ENCODE data around the gene EEF1G. TPM values are rescaled to one million over a fixed set of nuclear protein-coding genes. Genes with fewer than 3 reads are reported as not detected.

EEF1G gene
- total and polyA plus RNA-seq, 2 of the 13 experiments (the other 11 are each of a cell fraction or from before 2014, with no cell fraction given): 1,787 to 2,144 TPM

GRCh38 chr11:62545437-62546243 lies 28.1 kb downstream of the EEF1G start (continued):
- TF ChIP-seq, protein P1, sequence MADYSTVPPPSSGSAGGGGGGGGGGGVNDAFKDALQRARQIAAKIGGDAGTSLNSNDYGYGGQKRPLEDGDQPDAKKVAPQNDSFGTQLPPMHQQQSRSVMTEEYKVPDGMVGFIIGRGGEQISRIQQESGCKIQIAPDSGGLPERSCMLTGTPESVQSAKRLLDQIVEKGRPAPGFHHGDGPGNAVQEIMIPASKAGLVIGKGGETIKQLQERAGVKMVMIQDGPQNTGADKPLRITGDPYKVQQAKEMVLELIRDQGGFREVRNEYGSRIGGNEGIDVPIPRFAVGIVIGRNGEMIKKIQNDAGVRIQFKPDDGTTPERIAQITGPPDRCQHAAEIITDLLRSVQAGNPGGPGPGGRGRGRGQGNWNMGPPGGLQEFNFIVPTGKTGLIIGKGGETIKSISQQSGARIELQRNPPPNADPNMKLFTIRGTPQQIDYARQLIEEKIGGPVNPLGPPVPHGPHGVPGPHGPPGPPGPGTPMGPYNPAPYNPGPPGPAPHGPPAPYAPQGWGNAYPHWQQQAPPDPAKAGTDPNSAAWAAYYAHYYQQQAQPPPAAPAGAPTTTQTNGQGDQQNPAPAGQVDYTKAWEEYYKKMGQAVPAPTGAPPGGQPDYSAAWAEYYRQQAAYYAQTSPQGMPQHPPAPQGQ (CRISPR knock-in tag; IDR thresholded peaks at IDR 0.05; ENCODE audit: borderline replicate concordance): no peak
- TF ChIP-seq, protein P2, sequence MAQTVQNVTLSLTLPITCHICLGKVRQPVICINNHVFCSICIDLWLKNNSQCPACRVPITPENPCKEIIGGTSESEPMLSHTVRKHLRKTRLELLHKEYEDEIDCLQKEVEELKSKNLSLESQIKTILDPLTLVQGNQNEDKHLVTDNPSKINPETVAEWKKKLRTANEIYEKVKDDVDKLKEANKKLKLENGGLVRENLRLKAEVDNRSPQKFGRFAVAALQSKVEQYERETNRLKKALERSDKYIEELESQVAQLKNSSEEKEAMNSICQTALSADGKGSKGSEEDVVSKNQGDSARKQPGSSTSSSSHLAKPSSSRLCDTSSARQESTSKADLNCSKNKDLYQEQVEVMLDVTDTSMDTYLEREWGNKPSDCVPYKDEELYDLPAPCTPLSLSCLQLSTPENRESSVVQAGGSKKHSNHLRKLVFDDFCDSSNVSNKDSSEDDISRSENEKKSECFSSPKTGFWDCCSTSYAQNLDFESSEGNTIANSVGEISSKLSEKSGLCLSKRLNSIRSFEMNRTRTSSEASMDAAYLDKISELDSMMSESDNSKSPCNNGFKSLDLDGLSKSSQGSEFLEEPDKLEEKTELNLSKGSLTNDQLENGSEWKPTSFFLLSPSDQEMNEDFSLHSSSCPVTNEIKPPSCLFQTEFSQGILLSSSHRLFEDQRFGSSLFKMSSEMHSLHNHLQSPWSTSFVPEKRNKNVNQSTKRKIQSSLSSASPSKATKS (CRISPR knock-in tag; IDR thresholded peaks at IDR 0.05): no peak
- TF ChIP-seq, protein P3, sequence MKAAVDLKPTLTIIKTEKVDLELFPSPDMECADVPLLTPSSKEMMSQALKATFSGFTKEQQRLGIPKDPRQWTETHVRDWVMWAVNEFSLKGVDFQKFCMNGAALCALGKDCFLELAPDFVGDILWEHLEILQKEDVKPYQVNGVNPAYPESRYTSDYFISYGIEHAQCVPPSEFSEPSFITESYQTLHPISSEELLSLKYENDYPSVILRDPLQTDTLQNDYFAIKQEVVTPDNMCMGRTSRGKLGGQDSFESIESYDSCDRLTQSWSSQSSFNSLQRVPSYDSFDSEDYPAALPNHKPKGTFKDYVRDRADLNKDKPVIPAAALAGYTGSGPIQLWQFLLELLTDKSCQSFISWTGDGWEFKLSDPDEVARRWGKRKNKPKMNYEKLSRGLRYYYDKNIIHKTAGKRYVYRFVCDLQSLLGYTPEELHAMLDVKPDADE (CRISPR knock-in tag; IDR thresholded peaks at IDR 0.05): 0 out of 2 replicates have a peak, but pooled peaks have one; percentile 26
- TF ChIP-seq PHF8 (CRISPR knock-in tag; IDR thresholded peaks at IDR 0.05) (no peak; the same call in none of the 2 replicates), TAF1 (CRISPR knock-in tag; IDR thresholded peaks at IDR 0.05) (0 out of 2 replicates have a peak, but pooled peaks have one; percentile 8), ATAD3A (CRISPR knock-in tag; IDR thresholded peaks at IDR 0.05) (no peak), ZBTB1 (CRISPR knock-in tag; IDR thresholded peaks at IDR 0.05; ENCODE audit: borderline replicate concordance) (no peak), PCBP1 (IDR thresholded peaks at IDR 0.05; ENCODE audit: borderline replicate concordance, low read depth, low read length) (peak; percentile 73; the same call in 1 of the 2 replicates), HNF1A (IDR thresholded peaks at IDR 0.05; ENCODE audit: low read depth) (no peak), HNF1A (CRISPR knock-in tag; IDR thresholded peaks at IDR 0.05; ENCODE audit: borderline replicate concordance) (no peak; the same call in 1 of the 2 replicates), FOSL2 (CRISPR knock-in tag; IDR thresholded peaks at IDR 0.05) (peak; percentile 89), XRCC5 (optimal IDR thresholded peaks at IDR 0.05; ENCODE audit: low read length) (peak; percentile 47), HDAC6 (IDR thresholded peaks at IDR 0.05; ENCODE audit: low read depth, low read length) (no peak), HOXA9 (CRISPR knock-in tag; IDR thresholded peaks at IDR 0.05; ENCODE audit: borderline replicate concordance) (no peak), NRL (CRISPR knock-in tag; IDR thresholded peaks at IDR 0.05; ENCODE audit: borderline replicate concordance) (peak; percentile 71), TARDBP (CRISPR knock-in tag; IDR thresholded peaks at IDR 0.05) (no peak; the same call in 1 of the 2 replicates), ZMYM4 (CRISPR knock-in tag; IDR thresholded peaks at IDR 0.05) (0 out of 2 replicates have a peak, but pooled peaks have one; percentile 62)
- TF ChIP-seq, protein P4, sequence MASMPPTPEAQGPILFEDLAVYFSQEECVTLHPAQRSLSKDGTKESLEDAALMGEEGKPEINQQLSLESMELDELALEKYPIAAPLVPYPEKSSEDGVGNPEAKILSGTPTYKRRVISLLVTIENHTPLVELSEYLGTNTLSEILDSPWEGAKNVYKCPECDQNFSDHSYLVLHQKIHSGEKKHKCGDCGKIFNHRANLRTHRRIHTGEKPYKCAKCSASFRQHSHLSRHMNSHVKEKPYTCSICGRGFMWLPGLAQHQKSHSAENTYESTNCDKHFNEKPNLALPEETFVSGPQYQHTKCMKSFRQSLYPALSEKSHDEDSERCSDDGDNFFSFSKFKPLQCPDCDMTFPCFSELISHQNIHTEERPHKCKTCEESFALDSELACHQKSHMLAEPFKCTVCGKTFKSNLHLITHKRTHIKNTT (CRISPR knock-in tag; IDR thresholded peaks at IDR 0.05): no peak

Measured in HepG2 (cell line).